Stomach smooth muscle (tissue), 2 donors: ENCODE measurements around the gene ISCA2.
A peak's percentile ranks its signal among the peaks of the same experiment; 100 is the strongest.
"Not testable (repeated sequence)": the region's sequence is repeated elsewhere in the genome, so short reads cannot be mapped to it uniquely, and the experiment has no call there.

Source experiments
- H3K27ac ChIP-seq: one replicate; pipeline ENCODE4 v1.7.0; 2013; ENCODE audit warnings: mild to moderate bottlenecking, low read length, inconsistent platforms
- H3K27me3 ChIP-seq, 2 donors: one replicate each; pipeline ENCODE4 v1.7.0; 2013; ENCODE audit warnings: low read length in 2 of 2; ENCODE audit not compliant: insufficient read depth in 2 of 2, control insufficient read depth in 1 of 2
- H3K36me3 ChIP-seq, 2 donors: one replicate each; pipeline ENCODE4 v1.7.0; 2013; ENCODE audit warnings: low read length in 2 of 2; ENCODE audit not compliant: control insufficient read depth in 2 of 2, insufficient read depth in 2 of 2
- H3K4me1 ChIP-seq: one replicate; pipeline ENCODE4 v1.7.0; 2013; ENCODE audit warnings: low read length; ENCODE audit not compliant: control insufficient read depth, insufficient read depth
- H3K4me3 ChIP-seq, 2 donors: one replicate each; pipeline ENCODE4 v1.7.0; 2013; ENCODE audit warnings: low read length in 2 of 2
- H3K9ac ChIP-seq, 2 donors: one replicate each; pipeline ENCODE4 v1.7.0; 2013; ENCODE audit warnings: low read length in 2 of 2, mild to moderate bottlenecking in 1 of 2
- H3K9me3 ChIP-seq, 2 donors: one replicate each; pipeline ENCODE4 v1.7.0; 2013; ENCODE audit warnings: low read length in 2 of 2; ENCODE audit not compliant: control insufficient read depth in 2 of 2
- donor health status: healthy.
- donor health status: Pancreatic carcinoma.

Gene ISCA2, protein sequence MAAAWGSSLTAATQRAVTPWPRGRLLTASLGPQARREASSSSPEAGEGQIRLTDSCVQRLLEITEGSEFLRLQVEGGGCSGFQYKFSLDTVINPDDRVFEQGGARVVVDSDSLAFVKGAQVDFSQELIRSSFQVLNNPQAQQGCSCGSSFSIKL

DNA sequence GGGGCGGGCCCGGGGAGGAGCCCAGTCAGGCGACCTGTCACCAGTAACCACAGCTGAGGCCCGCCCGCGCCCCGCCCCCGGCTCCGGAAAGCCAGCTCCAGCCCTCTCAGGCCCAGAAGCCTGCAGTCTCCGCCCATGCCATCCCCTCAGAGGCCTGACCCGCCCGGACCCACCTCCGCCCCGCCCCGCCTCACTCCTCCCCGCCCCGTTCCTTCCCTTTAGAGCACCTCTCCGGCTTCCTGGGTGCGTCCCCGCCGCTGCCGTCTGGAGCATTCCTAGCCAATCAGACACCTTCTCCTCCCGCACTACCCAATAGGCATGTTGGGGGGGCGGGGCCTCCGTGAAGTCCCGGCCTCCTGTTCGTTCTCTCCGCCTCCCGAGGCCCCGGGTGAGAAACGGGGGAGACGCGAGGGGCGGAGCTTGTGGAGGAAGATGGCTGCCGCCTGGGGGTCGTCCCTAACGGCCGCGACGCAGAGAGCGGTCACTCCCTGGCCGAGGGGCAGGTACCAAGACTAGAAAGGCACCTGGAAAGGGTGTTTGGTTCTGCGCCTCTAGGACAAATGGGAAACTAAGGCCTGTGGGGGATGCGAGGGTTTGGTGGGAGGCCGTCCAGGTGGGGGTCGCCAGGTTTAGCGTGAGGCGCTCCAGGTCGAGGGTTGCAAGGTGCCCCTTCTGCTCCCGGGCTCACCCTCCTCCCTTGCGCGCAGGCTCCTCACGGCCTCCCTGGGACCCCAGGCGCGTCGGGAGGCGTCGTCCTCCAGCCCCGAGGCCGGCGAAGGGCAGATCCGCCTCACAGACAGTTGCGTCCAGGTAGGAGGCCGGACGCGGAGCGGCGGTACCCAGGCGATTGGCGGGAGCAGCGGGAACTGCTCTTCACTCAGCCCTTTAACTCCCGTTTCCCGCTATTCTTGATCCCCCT, at the start of gene ISCA2:
TSS of gene ISCA2 (plus strand) at position 423 of the 919 bp plus-strand sequence. CDS start at position 433, 10 bp downstream.
- H3K36me3 ChIP-seq, result peaks cover 0 to 5% of the 10 kb centered on the region in 2 donors
- peak within 1 kb of the TSS; percentile 97 to 98 for H3K9ac ChIP-seq
- peak within 1 kb of the TSS; percentile 95 for H3K4me3 ChIP-seq
- no peaks in the 10 kb centered on the region for H3K9me3 ChIP-seq
- peaks cover 10% of the 10 kb centered on the region for H3K4me1 ChIP-seq
- H3K27ac ChIP-seq, result peak within 1 kb of the TSS; percentile 85
- H3K27me3 ChIP-seq, result no peaks in the 10 kb centered on the region

DNA sequence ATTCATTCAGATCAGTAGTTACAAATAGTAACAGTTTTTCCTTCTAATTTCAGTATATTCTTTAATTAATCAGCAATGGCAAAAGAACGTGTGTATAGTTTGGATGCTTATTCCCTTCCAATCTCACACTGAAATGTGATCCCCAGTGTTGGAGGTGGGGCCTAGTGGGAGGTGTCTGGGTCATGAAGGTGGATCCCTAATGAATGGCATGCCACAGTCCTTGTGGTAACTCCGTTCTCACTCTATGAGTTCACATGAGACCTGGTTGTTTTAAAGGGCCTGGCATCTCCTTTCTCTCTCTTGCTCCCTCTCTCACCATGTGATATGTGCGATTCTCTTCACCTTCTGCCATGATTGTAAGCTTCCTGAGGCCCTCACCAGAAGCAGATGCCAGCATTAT, 48.7 kb upstream of the ISCA2 start:
- no peak overlapping the region for H3K27ac ChIP-seq
- no peak overlapping the region for H3K9ac ChIP-seq
- no peaks in the 10 kb centered on the region for H3K36me3 ChIP-seq
- no peaks in the 10 kb centered on the region for H3K27me3 ChIP-seq
- no peaks in the 10 kb centered on the region for H3K4me1 ChIP-seq
- H3K9me3 ChIP-seq, result no peaks in the 10 kb centered on the region
- no peak overlapping the region for H3K4me3 ChIP-seq

DNA sequence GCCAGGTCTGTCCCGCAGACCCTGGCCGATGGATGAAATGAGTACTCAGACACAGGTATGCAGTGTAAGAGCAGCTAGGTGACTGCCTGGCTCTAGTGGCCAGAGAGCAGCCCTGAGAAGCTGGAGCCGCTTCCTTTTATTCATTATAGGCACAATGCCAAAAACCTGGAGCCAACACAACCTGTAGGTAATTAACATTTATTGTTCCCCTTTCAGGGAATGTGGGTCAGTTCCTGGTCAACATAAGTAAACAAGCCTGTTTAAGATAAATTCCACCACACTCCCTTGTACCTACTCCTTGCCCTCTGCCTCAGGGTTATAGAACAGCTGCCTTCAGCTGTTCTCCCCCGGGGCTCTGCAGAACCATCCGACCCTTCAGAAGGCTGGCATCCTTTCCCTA, 39.2 kb upstream of the ISCA2 start:
- not testable (repeated sequence) for H3K4me1 ChIP-seq, H3K27ac ChIP-seq, H3K9me3 ChIP-seq, H3K27me3 ChIP-seq, H3K4me3 ChIP-seq, H3K9ac ChIP-seq, H3K36me3 ChIP-seq

DNA sequence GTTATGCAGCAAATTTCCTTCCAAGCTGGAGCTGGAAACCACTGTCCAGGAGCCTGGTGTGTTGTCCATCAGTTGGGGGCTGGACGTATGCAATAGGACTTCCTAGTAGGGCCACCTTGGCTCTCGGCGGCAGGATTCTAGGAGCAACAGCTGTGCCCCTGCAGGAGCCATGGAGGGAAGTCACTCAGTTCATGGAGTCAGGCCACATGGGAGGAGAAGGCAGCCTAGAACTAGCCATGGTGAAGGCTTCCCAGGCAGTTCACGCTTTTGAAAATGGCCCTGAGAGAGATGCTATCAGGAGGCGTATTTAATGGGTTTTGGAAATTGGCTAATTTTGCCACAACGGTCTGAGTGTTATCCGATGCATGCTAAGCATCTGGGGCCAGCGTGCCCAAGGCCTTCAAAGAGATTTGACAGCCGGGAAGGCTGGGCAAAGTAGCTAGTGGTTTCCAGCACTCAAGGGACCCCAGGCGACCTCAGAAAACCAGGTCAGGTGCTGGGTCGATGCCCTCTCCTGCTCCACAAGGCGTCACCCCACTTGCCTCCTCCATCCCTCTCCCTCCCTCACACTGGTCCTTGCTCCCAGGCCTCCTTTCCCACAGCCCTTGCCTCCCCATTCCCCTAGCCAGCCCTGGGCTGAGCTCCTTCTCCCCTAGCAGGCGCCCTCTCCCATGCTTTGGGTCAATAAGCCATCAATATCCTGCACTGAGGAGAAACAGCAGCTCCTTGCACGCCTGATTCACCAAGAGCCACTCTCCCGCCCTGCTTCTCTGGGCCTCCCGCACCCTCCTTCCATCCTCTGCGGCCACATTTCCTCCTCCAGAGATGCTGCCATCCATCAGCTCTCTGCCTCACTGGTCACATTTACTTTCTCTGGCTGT, 36.6 kb upstream of the ISCA2 start:
- no peaks in the 10 kb centered on the region for H3K9me3 ChIP-seq
- H3K36me3 ChIP-seq, result no peaks in the 10 kb centered on the region
- no peaks in the 10 kb centered on the region for H3K4me1 ChIP-seq
- no peak overlapping the region for H3K4me3 ChIP-seq
- H3K27ac ChIP-seq, result no peak overlapping the region
- no peaks in the 10 kb centered on the region for H3K27me3 ChIP-seq
- H3K9ac ChIP-seq, result no peak overlapping the region

DNA sequence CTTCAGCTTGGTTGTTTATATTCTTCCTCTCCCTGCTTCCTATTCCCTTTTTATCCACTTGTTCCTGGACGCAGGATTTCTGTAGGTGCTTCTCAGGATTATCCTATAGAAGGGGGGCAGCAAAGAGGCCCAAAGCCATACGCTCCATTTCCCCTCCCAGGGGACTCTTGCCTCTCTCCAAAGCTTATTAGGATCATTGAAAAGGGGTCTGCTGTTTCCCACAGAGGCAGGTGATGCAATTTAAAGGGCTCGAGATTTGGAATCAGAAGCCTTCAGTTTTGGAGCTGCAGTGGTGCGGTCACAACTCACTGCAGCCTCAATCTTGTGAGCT, 36.0 kb upstream of the ISCA2 start:
- Histone ChIP-seq H3K4me3 (no peak overlapping the region), H3K4me1 (no peaks in the 10 kb centered on the region), H3K27me3 (no peaks in the 10 kb centered on the region), H3K27ac (no peak overlapping the region), H3K36me3 (no peaks in the 10 kb centered on the region), H3K9me3 (no peaks in the 10 kb centered on the region), H3K9ac (no peak overlapping the region)

DNA sequence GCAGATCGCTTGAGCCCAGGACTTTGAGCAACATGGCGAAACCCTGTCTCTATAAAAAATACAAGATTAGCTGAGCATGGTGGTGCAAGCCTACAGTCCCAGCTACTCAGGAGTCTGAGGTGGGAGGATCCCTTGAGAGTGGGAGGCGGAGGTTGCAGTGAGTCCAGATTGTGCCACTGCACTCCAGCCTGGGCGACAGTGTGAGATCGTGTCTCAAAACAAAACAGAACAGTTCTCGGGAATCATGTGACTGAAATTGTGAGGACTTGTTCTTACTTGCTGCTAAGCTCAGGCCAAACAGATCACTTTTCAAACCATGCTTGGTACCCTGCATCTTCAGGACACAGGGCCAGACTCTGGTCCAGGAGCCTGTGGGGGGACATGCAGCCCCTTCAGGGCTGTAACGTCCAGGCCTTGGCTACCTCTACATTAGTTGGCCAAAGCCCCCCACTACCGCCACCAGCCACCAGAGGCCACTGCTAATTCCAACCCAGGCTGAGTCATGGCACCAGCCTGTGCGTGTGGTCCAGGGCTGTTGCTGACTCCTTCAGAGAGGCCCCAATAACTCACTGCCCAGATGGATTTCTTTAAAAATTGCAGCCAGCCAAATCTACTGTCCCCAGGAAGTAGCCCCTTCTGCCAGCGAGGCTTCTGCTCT, 34.1 kb upstream of the ISCA2 start:
- Histone ChIP-seq H3K4me1 (no peaks in the 10 kb centered on the region), H3K9ac (no peak overlapping the region), H3K36me3 (no peaks in the 10 kb centered on the region)

DNA sequence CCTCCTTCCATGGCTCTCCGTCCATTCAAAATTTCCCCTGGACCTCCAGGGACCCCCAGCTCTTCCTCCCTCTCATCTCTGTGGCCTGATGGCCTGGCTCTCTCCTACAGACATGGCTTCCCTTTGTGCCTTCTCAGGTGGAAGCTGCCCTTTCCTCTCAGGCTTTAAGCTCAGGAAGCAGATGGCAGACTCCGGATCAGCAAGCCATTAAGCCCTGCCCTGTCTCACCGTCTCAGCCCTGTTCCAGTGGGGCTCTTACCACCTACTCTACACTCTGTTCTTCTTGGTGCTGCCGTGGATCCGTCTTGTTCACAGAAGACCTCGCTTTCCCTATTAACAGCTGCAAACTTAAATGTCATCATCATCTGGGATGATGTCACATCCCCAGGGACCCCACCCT, 33.6 kb upstream of the ISCA2 start:
- H3K9me3 ChIP-seq, result no peaks in the 10 kb centered on the region
- H3K4me3 ChIP-seq, result no peak overlapping the region
- H3K9ac ChIP-seq, result no peak overlapping the region
- no peaks in the 10 kb centered on the region for H3K36me3 ChIP-seq
- H3K27me3 ChIP-seq, result no peaks in the 10 kb centered on the region
- no peaks in the 10 kb centered on the region for H3K4me1 ChIP-seq
- no peak overlapping the region for H3K27ac ChIP-seq

More for the DNA sequence above, 34.1 kb upstream of the ISCA2 start:
- H3K27me3 ChIP-seq, result no peaks in the 10 kb centered on the region
- no peaks in the 10 kb centered on the region for H3K9me3 ChIP-seq
- no peak overlapping the region for H3K27ac ChIP-seq
- no peak overlapping the region for H3K4me3 ChIP-seq

DNA sequence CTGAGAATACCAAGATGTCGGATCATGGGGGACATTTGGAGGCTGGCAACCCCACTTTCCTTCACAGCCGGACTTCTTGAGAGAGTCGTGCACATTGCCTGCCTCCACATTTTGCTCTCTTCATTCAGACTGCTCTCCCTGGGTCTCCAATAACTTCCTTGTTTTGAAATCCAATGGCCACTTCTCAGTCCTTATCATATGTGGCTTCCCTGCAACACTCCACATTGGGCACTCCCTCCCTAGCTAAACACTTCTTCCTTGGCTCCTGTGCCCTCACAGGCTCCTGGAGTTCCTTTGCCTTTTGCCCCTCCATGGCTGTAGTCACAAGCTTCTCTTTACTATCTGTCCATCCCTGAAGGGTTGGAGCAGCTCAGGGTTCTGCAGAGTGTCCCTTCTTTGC, 30.6 kb upstream of the ISCA2 start:
- H3K9ac ChIP-seq, result no peak overlapping the region

DNA sequence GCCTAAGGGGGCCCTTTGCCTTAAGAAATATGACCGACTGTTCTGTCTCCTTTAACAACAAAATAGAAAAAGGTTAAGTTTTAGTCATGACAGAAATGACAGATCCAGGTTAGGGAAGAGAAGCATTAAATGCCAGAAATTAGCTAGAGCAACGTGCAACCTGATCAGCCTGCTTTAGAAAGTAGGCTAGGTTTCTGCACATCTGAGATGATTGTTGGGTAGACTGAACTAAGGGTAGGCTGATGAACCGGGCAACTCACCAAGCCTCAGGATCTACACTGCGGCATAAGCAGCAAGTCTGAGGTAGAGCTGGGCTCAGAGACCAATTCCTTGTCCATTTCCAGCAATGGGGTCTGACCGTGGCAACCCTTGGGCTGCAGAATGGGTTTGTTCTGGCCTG, 29.9 kb upstream of the ISCA2 start:
- H3K4me3 ChIP-seq, result no peak overlapping the region
- H3K27ac ChIP-seq, result no peak overlapping the region
- H3K27me3 ChIP-seq, result no peaks in the 10 kb centered on the region
- no peaks in the 10 kb centered on the region for H3K4me1 ChIP-seq
- H3K36me3 ChIP-seq, result no peaks in the 10 kb centered on the region
- no peaks in the 10 kb centered on the region for H3K9me3 ChIP-seq
- H3K9ac ChIP-seq, result no peak overlapping the region

More for the DNA sequence above, 30.6 kb upstream of the ISCA2 start:
- no peak overlapping the region for H3K4me3 ChIP-seq
- H3K27me3 ChIP-seq, result no peaks in the 10 kb centered on the region
- H3K9me3 ChIP-seq, result no peaks in the 10 kb centered on the region
- no peaks in the 10 kb centered on the region for H3K36me3 ChIP-seq
- H3K4me1 ChIP-seq, result no peaks in the 10 kb centered on the region
- no peak overlapping the region for H3K27ac ChIP-seq

DNA sequence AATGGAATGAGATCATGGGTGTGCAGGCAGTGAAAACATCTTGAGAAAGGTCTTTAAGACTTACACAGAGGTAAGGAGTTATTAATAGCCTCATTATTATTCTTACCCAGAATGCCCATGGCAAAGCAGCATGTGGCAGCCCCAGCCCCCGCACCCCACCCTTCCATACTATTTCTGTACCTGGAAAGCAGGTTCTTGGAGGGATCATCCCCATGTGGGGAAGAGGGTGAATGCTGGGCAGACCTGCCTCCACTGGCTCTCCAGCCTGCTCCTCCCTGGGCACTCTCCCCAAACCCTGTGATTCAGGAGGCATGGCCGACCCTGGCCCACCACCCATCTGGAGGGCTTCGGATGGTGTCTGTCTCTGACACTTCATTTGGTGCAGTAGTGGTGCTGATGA, 28.8 kb upstream of the ISCA2 start:
- Histone ChIP-seq H3K9me3 (no peaks in the 10 kb centered on the region), H3K27me3 (no peaks in the 10 kb centered on the region), H3K9ac (no peak overlapping the region), H3K4me3 (no peak overlapping the region), H3K36me3 (no peaks in the 10 kb centered on the region), H3K4me1 (no peaks in the 10 kb centered on the region), H3K27ac (no peak overlapping the region)
